HCT116 (cell line): ENCODE measurements around the gene EPHA6.

Experiments used
- CEBPB ChIP-seq: IDR thresholded peaks from 2 replicates; pipeline ENCODE4 v1.6.1; 2012; ENCODE audit warnings: low read depth
- CTCF ChIP-seq, 3 experiments: fragments of 200-600 bp in 1 of 3; sonication (generic) in 1 of 3; IDR thresholded peaks in 2 of 3; conservative IDR thresholded peaks in 1 of 3; 2 replicates each; pipeline ENCODE4 v1.5.1; 2012 to 2017; ENCODE audit warnings: low read depth in 2 of 3, low read length in 2 of 3, antibody characterized with exemption in 1 of 3, borderline replicate concordance in 1 of 3, control low read depth in 1 of 3, mild to moderate bottlenecking in 1 of 3, mixed read lengths in 1 of 3, mixed run types in 1 of 3, moderate library complexity in 1 of 3; ENCODE audit not compliant: insufficient read depth in 1 of 3
- ELF1 ChIP-seq: IDR thresholded peaks from 2 replicates; pipeline ENCODE4 v1.6.1; 2012; ENCODE audit warnings: low read depth, borderline replicate concordance
- EZH2 ChIP-seq: fragments of 200-600 bp; sonication (generic); IDR thresholded peaks from 2 replicates; pipeline ENCODE4 v1.6.1; 2017; ENCODE audit warnings: antibody characterized with exemption, mixed run types
- JUND ChIP-seq: IDR thresholded peaks from 2 replicates; pipeline ENCODE4 v1.6.1; 2012
- POLR2A ChIP-seq: IDR thresholded peaks from 2 replicates; pipeline ENCODE4 v1.7.0; 2011; ENCODE audit warnings: borderline replicate concordance; ENCODE audit not compliant: insufficient read depth, insufficient read length; ENCODE audit errors: extremely low read depth
- POLR2AphosphoS5 ChIP-seq: IDR thresholded peaks from 2 replicates; pipeline ENCODE4 v1.6.1; 2011; ENCODE audit warnings: mild to moderate bottlenecking, low read depth, low read length, moderate library complexity
- RAD21 ChIP-seq: IDR thresholded peaks from 2 replicates; pipeline ENCODE4 v1.6.1; 2012; ENCODE audit warnings: low read depth, mild to moderate bottlenecking
- SIN3A ChIP-seq: IDR thresholded peaks from 2 replicates; pipeline ENCODE4 v1.6.1; 2012; ENCODE audit warnings: low read depth
- SP1 ChIP-seq: IDR thresholded peaks from 2 replicates; pipeline ENCODE4 v1.6.1; 2012; ENCODE audit warnings: low read depth
- SRF ChIP-seq: IDR thresholded peaks from 2 replicates; pipeline ENCODE4 v1.6.1; 2012; ENCODE audit warnings: low read depth
- YY1 ChIP-seq: IDR thresholded peaks from 2 replicates; pipeline ENCODE4 v1.6.1; 2011; ENCODE audit warnings: low read length, low read depth, moderate library complexity, mild to moderate bottlenecking; ENCODE audit not compliant: insufficient replicate concordance; ENCODE audit errors: extremely low read depth
- ZBTB33 ChIP-seq: IDR thresholded peaks from 2 replicates; pipeline ENCODE4 v1.6.1; 2011; ENCODE audit warnings: mild to moderate bottlenecking, low read length, moderate library complexity; ENCODE audit not compliant: insufficient replicate concordance; ENCODE audit errors: extremely low read depth
- ZFX ChIP-seq: fragments of 450-650 bp; IDR thresholded peaks from 2 replicates; pipeline ENCODE4 v1.6.1; 2017

- TF ChIP-seq POLR2AphosphoS5: no peak
- no peak for TF ChIP-seq SP1
- no peak for TF ChIP-seq CTCF (IDR thresholded peaks at IDR 0.05 in 2 of 3, conservative IDR thresholded peaks at IDR 0.05 in 1 of 3; ENCODE audit: borderline replicate concordance in 1 of 3, insufficient read depth in 1 of 3, low read depth in 2 of 3, low read length in 2 of 3)
- TF ChIP-seq CEBPB: no peak
- no peak for TF ChIP-seq ZBTB33
- TF ChIP-seq ELF1: no peak
- no peak for TF ChIP-seq SRF
- TF ChIP-seq POLR2A: no peak
- TF ChIP-seq EZH2: no peak
- no peak for TF ChIP-seq ZFX
- TF ChIP-seq RAD21: no peak
- no peak for TF ChIP-seq JUND
- no peak for TF ChIP-seq YY1
- no peak for TF ChIP-seq SIN3A
Measured at GRCh38 chr3:96806341-96806740, 8.1 kb upstream of the EPHA6 start.
